H1 (cell line): Measurements from ENCODE around the gene MFSD2B. TPM values are rescaled to one million over a fixed set of nuclear protein-coding genes. Genes with fewer than 3 reads are reported as not detected.

Experiments
- CTCF ChIA-PET: fragments of 300-600 bp; sonication (Branson Sonifier 250); formaldehyde crosslinking; loops from one replicate; lab custom pipeline; 2021; ENCODE audit not compliant: partially characterized antibody; lab: Charles Lee
- POLR2A ChIA-PET: fragments of 300-600 bp; sonication (Branson Sonifier 250); formaldehyde crosslinking; loops from one replicate; lab custom pipeline; 2021; ENCODE audit warnings: inconsistent platforms; ENCODE audit not compliant: partially characterized antibody; lab: Charles Lee
- DNase-seq, 2 experiments: peaks; one replicate each; pipeline versions ENCODE4 v3.0.0 to v3.0.0-alpha.2; 2010 to 2022; ENCODE audit warnings: low spot score in 2 of 2, low read depth in 1 of 2, mixed read lengths in 1 of 2
- FAIRE-seq: peaks from 2 replicates; lab custom pipeline; 2011; peaks lifted over from hg19 to GRCh38; lab: Jason Lieb, UNC
- H2AFZ ChIP-seq: 2 replicates; pipeline ENCODE4 v1.8.1; 2012; ENCODE audit warnings: low read length, inconsistent platforms
- H2AK5ac ChIP-seq: 2 replicates; pipeline ENCODE4 v1.6.1; 2013; ENCODE audit warnings: low read depth, low read length
- H2BK120ac ChIP-seq: replicated peaks from 2 replicates; pipeline ENCODE3; 2013; ENCODE audit warnings: low read depth, low read length, inconsistent platforms
- H2BK12ac ChIP-seq: 2 replicates; pipeline ENCODE4 v1.6.1; 2013; ENCODE audit warnings: low read depth, low read length
- H2BK15ac ChIP-seq: 2 replicates; pipeline ENCODE4 v1.6.1; 2013; ENCODE audit warnings: low read length
- H2BK20ac ChIP-seq: 2 replicates; pipeline ENCODE4 v1.6.1; 2013; ENCODE audit warnings: low read length
- H2BK5ac ChIP-seq: 2 replicates; pipeline ENCODE4 v1.6.1; 2013; ENCODE audit warnings: low read depth, low read length
- H3K14ac ChIP-seq: 2 replicates; pipeline ENCODE4 v1.6.1; 2013; ENCODE audit warnings: inconsistent platforms; ENCODE audit not compliant: insufficient read length
- H3K18ac ChIP-seq: 2 replicates; pipeline ENCODE4 v1.6.1; 2013; ENCODE audit warnings: low read length; ENCODE audit errors: extremely low read depth
- H3K23ac ChIP-seq: 2 replicates; pipeline ENCODE4 v1.6.1; 2013; ENCODE audit warnings: inconsistent platforms; ENCODE audit not compliant: insufficient read length
- H3K23me2 ChIP-seq: 2 replicates; pipeline ENCODE4 v1.6.1; 2013; ENCODE audit warnings: low read depth, low read length
- H3K27ac ChIP-seq: 2 replicates; pipeline ENCODE4 v1.6.1; 2011; ENCODE audit warnings: low read depth, low read length, inconsistent platforms
- H3K27me3 ChIP-seq, 4 experiments: replicated peaks in 1 of 4; 1 replicate in 1 of 4; 2 replicates in 3 of 4; pipeline versions ENCODE4 v1.6.1 to v1.8.1; 2011 to 2013; ENCODE audit warnings: low read length in 3 of 4, mild to moderate bottlenecking in 3 of 4, inconsistent platforms in 2 of 4, mixed read lengths in 2 of 4, moderate library complexity in 1 of 4; ENCODE audit not compliant: control insufficient read depth in 3 of 4, insufficient read depth in 3 of 4; ENCODE audit errors: extremely low read depth in 1 of 4
- H3K36me3 ChIP-seq, 4 experiments: 2 replicates each; pipeline versions ENCODE4 v1.6.1 to v1.8.1; 2011 to 2013; ENCODE audit warnings: mild to moderate bottlenecking in 4 of 4, low read length in 3 of 4, moderate library complexity in 2 of 4, control low read depth in 1 of 4, inconsistent platforms in 1 of 4; ENCODE audit not compliant: insufficient read depth in 4 of 4, control insufficient read depth in 2 of 4
- H3K4ac ChIP-seq: replicated peaks from 2 replicates; pipeline ENCODE3; 2013; ENCODE audit warnings: low read length, low read depth, mixed read lengths, inconsistent platforms; ENCODE audit not compliant: insufficient read length
- H3K4me1 ChIP-seq, 4 experiments: replicated peaks in 1 of 4; 1 replicate in 1 of 4; 2 replicates in 3 of 4; pipeline versions ENCODE4 v1.6.1 to v1.8.1; 2011 to 2013; ENCODE audit warnings: low read length in 3 of 4, inconsistent platforms in 2 of 4, mixed read lengths in 1 of 4; ENCODE audit not compliant: insufficient read depth in 4 of 4, control insufficient read depth in 3 of 4
- H3K4me2 ChIP-seq, 2 experiments: 2 replicates each; pipeline versions ENCODE4 v1.6.1 to v1.8.1; 2011 to 2013; ENCODE audit warnings: low read depth in 2 of 2, low read length in 2 of 2, control low read depth in 1 of 2, inconsistent platforms in 1 of 2, mild to moderate bottlenecking in 1 of 2; ENCODE audit not compliant: insufficient read depth in 1 of 2
- H3K4me3 ChIP-seq, 4 experiments: fragments of 200-600, 300-600 bp in 1 of 4; sonication (generic), shearing (Covaris generic), sonication (Bioruptor Twin) in 1 of 4; 2 replicates each; pipeline versions ENCODE4 v1.5.1 to v1.8.1; 2011 to 2016; ENCODE audit warnings: low read length in 4 of 4, low read depth in 3 of 4, control low read depth in 2 of 4, inconsistent platforms in 2 of 4, mild to moderate bottlenecking in 2 of 4, mixed read lengths in 1 of 4, moderate library complexity in 1 of 4; ENCODE audit not compliant: insufficient read depth in 2 of 4; ENCODE audit errors: extremely low read depth in 1 of 4
- H3K56ac ChIP-seq: replicated peaks from 2 replicates; pipeline ENCODE3; 2013; ENCODE audit warnings: low read depth, mild to moderate bottlenecking, mixed read lengths, low read length, inconsistent platforms; ENCODE audit not compliant: insufficient read length
- H3K79me1 ChIP-seq: 2 replicates; pipeline ENCODE4 v1.6.1; 2013; ENCODE audit warnings: low read depth, low read length, control low read depth
- H3K79me2 ChIP-seq, 2 experiments: 2 replicates each; pipeline versions ENCODE4 v1.6.1 to v1.8.1; 2012 to 2013; ENCODE audit warnings: low read length in 2 of 2, mild to moderate bottlenecking in 2 of 2, inconsistent platforms in 1 of 2; ENCODE audit not compliant: insufficient read depth in 2 of 2, control insufficient read depth in 1 of 2
- H3K9ac ChIP-seq, 4 experiments: replicated peaks in 1 of 4; 1 replicate in 1 of 4; 2 replicates in 3 of 4; pipeline versions ENCODE4 v1.6.1 to v1.8.1; 2011 to 2013; ENCODE audit warnings: low read depth in 3 of 4, low read length in 3 of 4, control low read depth in 2 of 4, mild to moderate bottlenecking in 2 of 4, moderate library complexity in 2 of 4, inconsistent platforms in 1 of 4; ENCODE audit errors: extremely low read depth in 1 of 4
- H3K9me3 ChIP-seq, 2 experiments: 2 replicates each; pipeline versions ENCODE4 v1.6.1 to v1.8.1; 2012 to 2013; ENCODE audit warnings: mild to moderate bottlenecking in 2 of 2, moderate library complexity in 2 of 2, control low read depth in 1 of 2, inconsistent platforms in 1 of 2, low read depth in 1 of 2, low read length in 1 of 2, mixed read lengths in 1 of 2; ENCODE audit not compliant: insufficient read depth in 2 of 2
- H4K20me1 ChIP-seq, 2 experiments: replicated peaks in 1 of 2; 2 replicates each; pipeline versions ENCODE3 to v1.8.1; 2011 to 2013; ENCODE audit warnings: inconsistent platforms in 2 of 2, low read length in 2 of 2, mild to moderate bottlenecking in 1 of 2; ENCODE audit not compliant: insufficient read depth in 2 of 2, control insufficient read depth in 1 of 2
- H4K5ac ChIP-seq: 2 replicates; pipeline ENCODE4 v1.6.1; 2013; ENCODE audit warnings: low read length, low read depth, mixed read lengths, inconsistent platforms; ENCODE audit not compliant: insufficient read length
- H4K8ac ChIP-seq: 2 replicates; pipeline ENCODE4 v1.8.0; 2013; ENCODE audit warnings: mild to moderate bottlenecking, moderate library complexity, low read length, inconsistent platforms; ENCODE audit not compliant: insufficient read depth; ENCODE audit errors: extremely low read depth
- H4K91ac ChIP-seq: replicated peaks from 2 replicates; pipeline ENCODE3; 2013; ENCODE audit warnings: low read length, mixed read lengths, inconsistent platforms; ENCODE audit not compliant: insufficient read length
- BRCA1 ChIP-seq: IDR thresholded peaks from 2 replicates; pipeline ENCODE4 v1.6.1; 2012; ENCODE audit warnings: low read depth, low read length, improper control_type of control experiment
- GABPA ChIP-seq: IDR thresholded peaks from 2 replicates; pipeline ENCODE4 v1.6.1; 2011; ENCODE audit warnings: mild to moderate bottlenecking, low read length, moderate library complexity, borderline replicate concordance; ENCODE audit not compliant: insufficient read depth
- GTF2F1 ChIP-seq: IDR thresholded peaks from 2 replicates; pipeline ENCODE4 v1.6.1; 2012; ENCODE audit warnings: low read depth, low read length, improper control_type of control experiment, borderline replicate concordance
- HDAC6 ChIP-seq: IDR thresholded peaks from one replicate; pipeline ENCODE4 v1.7.1; 2012; ENCODE audit warnings: low read depth, mild to moderate bottlenecking, inconsistent platforms, low read length, moderate library complexity
- JUN ChIP-seq: IDR thresholded peaks from 2 replicates; pipeline ENCODE4 v1.6.1; 2011; ENCODE audit warnings: low read depth, mild to moderate bottlenecking, improper control_type of control experiment, low read length
- KDM4A ChIP-seq: IDR thresholded peaks from one replicate; pipeline ENCODE4 v1.7.1; 2012; ENCODE audit warnings: low read depth, mild to moderate bottlenecking, moderate library complexity, low read length, inconsistent platforms; ENCODE audit not compliant: severe bottlenecking
- KDM5A ChIP-seq: fragments of 200-600 bp; IDR thresholded peaks from 2 replicates; pipeline ENCODE4 v1.7.1; 2012; ENCODE audit warnings: mild to moderate bottlenecking, low read length, inconsistent platforms, mixed read lengths
- PHF8 ChIP-seq: fragments of 200-600 bp; sonication (generic); conservative IDR thresholded peaks from 2 replicates; pipeline ENCODE4 v1.7.1; 2012; ENCODE audit warnings: low read depth, mild to moderate bottlenecking, inconsistent platforms, low read length, moderate library complexity
- POU5F1 ChIP-seq: IDR thresholded peaks from 2 replicates; pipeline ENCODE4 v1.6.1; 2011; ENCODE audit warnings: low read depth, mild to moderate bottlenecking, low read length, moderate library complexity
- RFX5 ChIP-seq: IDR thresholded peaks from 2 replicates; pipeline ENCODE4 v1.6.1; 2011; ENCODE audit warnings: low read depth, low read length, improper control_type of control experiment, borderline replicate concordance
- SAP30 ChIP-seq: fragments of 300-600 bp; sonication (generic); IDR thresholded peaks from 2 replicates; pipeline ENCODE4 v1.7.1; 2012; ENCODE audit warnings: low read length, moderate library complexity, mild to moderate bottlenecking, inconsistent platforms; ENCODE audit not compliant: insufficient read depth, insufficient replicate concordance
- SP1 ChIP-seq: IDR thresholded peaks from 2 replicates; pipeline ENCODE4 v1.6.1; 2011; ENCODE audit warnings: low read depth, low read length
- SP4 ChIP-seq: IDR thresholded peaks from 2 replicates; pipeline ENCODE4 v1.6.1; 2012; ENCODE audit warnings: low read length, inconsistent platforms
- SUZ12 ChIP-seq: fragments of 200-600 bp; sonication (generic); IDR thresholded peaks from 2 replicates; pipeline ENCODE4 v1.6.1; 2012; ENCODE audit warnings: mild to moderate bottlenecking, inconsistent platforms, low read length, moderate library complexity, mixed read lengths
- TCF12 ChIP-seq: IDR thresholded peaks from 2 replicates; pipeline ENCODE4 v1.6.1; 2011; ENCODE audit warnings: low read depth, mild to moderate bottlenecking, low read length
- WGBS, 2 experiments: shearing (Covaris generic) in 1 of 2; methylation state at CpG; one replicate each; pipeline versions ENCODE4 v1.1.6 to v1.1.7; 2013 to 2015; ENCODE audit warnings: low lambda C conversion rate in 2 of 2, mixed read lengths in 2 of 2, inconsistent platforms in 1 of 2, low coverage in 1 of 2, missing lambda C conversion rate in 1 of 2; ENCODE audit not compliant: insufficient replicate concordance in 2 of 2, insufficient coverage in 1 of 2, insufficient read length in 1 of 2; ENCODE audit errors: extremely low coverage in 1 of 2, missing lambda C conversion rate in 1 of 2; 5-methylcytosine and 5-hydroxymethylcytosine counted together
- polyA plus RNA-seq, 7 experiments: library from polyadenylated mRNA; depleted of rRNA in 3 of 7; stranded (reverse) in 5 of 7; unstranded in 2 of 7; fragments of >200 nt in 5 of 7; fragments of 200-250 nt in 2 of 7; gene quantifications; 1 replicate in 5 of 7; 2 replicates in 1 of 7; 4 replicates in 1 of 7; pipeline versions ENCODE4 v1.2.1 to v1.2.3, GENCODE V29; 2011 to 2013; ENCODE audit warnings: missing spikeins in 2 of 7, mixed read lengths in 2 of 7
- total RNA-seq: library from RNA; stranded (reverse); fragmentation: NEBNext Ultra II Directional; extraction: Animal tissue kit (Norgen Biotek cat#: 25700); gene quantifications from 2 replicates; pipeline ENCODE4 v1.2.1, GENCODE V29; 2021

The MFSD2B gene
- total and polyA plus RNA-seq, 2 of the 8 experiments (the other 6 are each of a cell fraction or from before 2014, with no cell fraction given), result 0.33 to 0.48 TPM

DNA sequence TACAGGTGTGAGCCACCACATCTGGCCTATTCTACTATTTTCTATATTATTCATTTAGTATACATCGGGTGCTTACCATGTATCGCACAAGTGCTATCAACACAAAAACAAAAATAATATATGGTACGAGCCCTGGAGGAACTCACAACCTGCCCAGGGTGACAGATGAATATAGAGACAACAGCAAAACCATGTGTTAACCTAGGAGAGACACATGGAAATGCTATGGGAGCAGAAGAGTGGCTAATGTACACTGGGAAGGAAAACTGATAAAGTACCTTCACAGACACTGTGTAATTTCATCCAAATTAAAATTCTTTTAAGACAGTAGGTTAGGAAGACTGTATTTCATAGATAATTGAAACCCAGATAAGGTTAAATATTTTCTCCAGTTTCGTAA lies 62.4 kb downstream of the MFSD2B start:
- Histone ChIP-seq H3K9me3 (no peaks in the 10 kb centered on the region), H3K23ac (no peak overlapping the region), H3K27me3 (no peaks in the 10 kb centered on the region), H2BK12ac (no peak overlapping the region), H4K8ac (no peak overlapping the region), H3K4me2 (no peak overlapping the region), H3K4ac (no peak overlapping the region), H4K20me1 (peaks cover 0 to 2% of the 10 kb centered on the region in 2 experiments), H3K4me1 (peaks cover 0 to 2% (median 0%) of the 10 kb centered on the region in 4 experiments; a peak in 2 of 7 replicates), H3K79me1 (no peaks in the 10 kb centered on the region; the same call in 1 of the 2 replicates), H3K36me3 (peaks cover 0 to 40% (median 24%) of the 10 kb centered on the region in 4 experiments; a peak in 7 of 8 replicates), H2AK5ac (no peak overlapping the region), H3K4me3 (no peak overlapping the region), H3K23me2 (peaks cover under 1% of the 10 kb centered on the region; the same call in 1 of the 2 replicates), H3K79me2 (peaks cover 0 to 27% of the 10 kb centered on the region in 2 experiments; a peak in 2 of 4 replicates), H2AFZ (no peak overlapping the region), H3K27ac (no peak overlapping the region), H4K5ac (no peak overlapping the region), H2BK5ac (no peak overlapping the region), H2BK20ac (no peak overlapping the region), H2BK120ac (no peak overlapping the region), H3K56ac (no peak overlapping the region), H2BK15ac (no peak overlapping the region), H3K9ac (no peak overlapping the region), H3K14ac (no peak overlapping the region), H4K91ac (no peak overlapping the region), H3K18ac (no peak overlapping the region)
- DNase-seq (no peak), FAIRE-seq (no peak)
- POLR2A ChIA-PET, result interaction anchor here (1.0 to 2.8 kb wide), 7 partner anchors 8 to 145 kb away, joined by 4 to 14 read pairs (median 5); partner anchors contain the start of genes ATAD2B, TP53I3 and WDCP
- 90% methylated on average over 4 of the region's 4 CpGs; no CpG with 5 or more reads in 1 of the 2 experiments for WGBS, 2 experiments
- CTCF ChIA-PET, result interaction anchor here (0.6 to 1.3 kb wide), 2 partner anchors 11 to 58 kb away, joined by 3 to 8 read pairs; no protein-coding TSS in a partner anchor
- no peak for TF ChIP-seq BRCA1
- TF ChIP-seq GTF2F1, result no peak
- TF ChIP-seq SAP30, result no peak
- TF ChIP-seq POU5F1, result no peak
- TF ChIP-seq SUZ12, result no peak
- TF ChIP-seq TCF12, result no peak
- no peak for TF ChIP-seq HDAC6
- TF ChIP-seq SP4, result no peak
- no peak for TF ChIP-seq GABPA
- no peak for TF ChIP-seq KDM4A
- no peak for TF ChIP-seq SP1
- no peak for TF ChIP-seq KDM5A
- TF ChIP-seq RFX5, result no peak
- TF ChIP-seq JUN, result no peak
- TF ChIP-seq PHF8, result no peak
